Retina (tissue), 1 donor: Measurements from ENCODE around the gene TSPAN7.

Experiments used
- DNase-seq: peaks from one replicate; pipeline ENCODE4 v3.0.0-alpha.2; 2016

Gene TSPAN7

DNA sequence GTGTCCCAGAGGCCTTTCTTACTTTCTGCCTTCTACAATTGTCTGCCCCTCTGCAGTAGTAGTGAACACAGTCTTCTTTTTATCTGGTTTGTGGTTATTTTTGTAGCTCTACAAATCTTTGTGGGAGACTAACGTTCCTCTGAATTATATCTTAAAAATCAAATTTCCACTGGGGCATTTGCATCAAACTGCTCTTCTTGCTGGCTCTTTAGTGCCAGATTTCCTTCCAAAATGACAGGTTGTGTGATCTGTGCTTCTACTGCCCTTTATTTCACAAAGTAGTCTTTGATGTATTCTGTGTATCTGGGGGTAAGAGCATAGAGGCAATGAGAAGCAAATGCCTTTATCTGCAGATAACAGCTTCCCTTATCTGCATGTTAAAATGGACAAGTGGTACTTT, 34.5 kb downstream of the TSPAN7 start:
- no peak for DNase-seq

DNA sequence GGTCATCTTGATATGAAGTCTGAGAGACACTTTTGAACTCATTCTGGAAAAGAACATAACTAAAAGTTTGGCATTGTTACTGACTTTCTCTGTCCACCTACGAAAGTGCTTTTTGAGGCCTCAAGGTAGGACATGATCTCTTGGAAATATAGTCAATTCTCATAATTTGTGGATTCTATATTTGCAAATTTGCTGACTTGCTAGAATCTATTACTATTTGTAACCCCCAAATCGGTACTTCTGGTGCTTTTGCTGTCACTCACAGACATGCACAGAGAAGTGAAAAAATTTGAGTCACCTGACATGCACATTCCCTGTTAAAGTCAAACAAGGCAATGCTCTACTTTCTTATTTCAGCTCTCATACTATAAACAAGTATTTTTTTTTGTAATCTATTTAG, 35.6 kb downstream of the TSPAN7 start:
- no peak for DNase-seq

DNA sequence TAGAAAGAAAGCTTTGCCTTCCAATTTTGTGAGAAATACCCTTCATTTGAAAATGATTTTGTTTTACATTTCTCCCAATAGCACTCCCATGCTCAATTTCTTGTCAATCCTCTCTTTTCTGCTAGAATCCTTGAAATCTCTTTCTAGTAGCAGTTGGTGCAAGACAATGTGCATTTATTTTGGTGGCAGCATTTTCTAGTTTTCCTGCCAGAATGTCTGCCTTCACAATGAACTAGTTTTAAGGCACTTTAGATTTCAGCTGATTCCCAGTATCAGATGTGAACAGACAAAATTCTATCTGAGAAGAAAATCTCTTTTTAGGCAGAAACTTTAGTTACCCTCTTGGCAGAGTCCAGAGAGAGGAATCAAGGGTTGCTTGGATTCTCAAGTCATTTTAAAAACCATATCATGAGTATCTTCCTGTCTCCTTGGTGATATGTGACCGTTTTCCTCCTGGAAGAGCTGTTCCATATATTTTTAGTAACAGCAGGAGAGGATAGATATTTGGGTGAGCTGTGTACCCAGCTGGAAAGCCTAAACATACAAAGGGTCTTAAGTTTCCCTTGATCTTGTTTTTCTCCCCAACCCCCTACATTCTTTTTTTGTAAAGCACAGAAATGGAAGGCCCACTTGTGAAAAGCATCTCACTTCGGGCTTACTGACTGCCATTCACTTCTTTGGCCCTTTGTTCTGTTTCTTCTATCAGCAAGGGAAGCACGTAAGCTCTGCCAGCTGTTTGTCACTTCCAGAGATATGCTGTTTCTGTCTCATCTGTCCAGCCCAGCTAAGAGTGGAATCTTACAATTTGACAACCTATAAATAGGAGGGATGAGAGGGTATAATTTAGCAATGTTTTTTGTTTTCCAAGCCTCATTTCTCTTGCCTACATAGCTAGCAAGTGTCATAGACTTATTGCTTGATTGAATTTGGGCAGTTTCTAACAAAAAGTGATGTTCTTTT, 38.7 kb downstream of the TSPAN7 start:
- DNase-seq = no peak

DNA sequence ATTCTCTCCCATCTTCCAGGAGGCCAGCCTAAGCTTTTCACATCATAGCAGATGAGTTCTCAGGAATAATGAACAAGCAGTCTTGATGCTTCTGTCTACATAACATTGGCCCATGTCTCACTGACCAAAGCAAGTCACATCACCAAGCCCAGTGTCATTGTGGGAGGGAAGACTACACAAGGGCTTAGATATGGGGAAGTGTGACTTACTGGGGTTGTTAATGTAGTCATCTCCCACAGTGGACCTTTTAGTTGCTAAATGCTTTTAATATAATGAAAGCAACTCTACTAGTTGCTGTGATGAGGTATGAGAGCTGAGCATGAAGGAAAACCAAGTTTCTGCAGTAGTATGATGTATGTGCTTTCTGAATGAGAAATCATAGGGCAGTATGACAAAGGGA, 40.5 kb downstream of the TSPAN7 start:
- DNase-seq = no peak

DNA sequence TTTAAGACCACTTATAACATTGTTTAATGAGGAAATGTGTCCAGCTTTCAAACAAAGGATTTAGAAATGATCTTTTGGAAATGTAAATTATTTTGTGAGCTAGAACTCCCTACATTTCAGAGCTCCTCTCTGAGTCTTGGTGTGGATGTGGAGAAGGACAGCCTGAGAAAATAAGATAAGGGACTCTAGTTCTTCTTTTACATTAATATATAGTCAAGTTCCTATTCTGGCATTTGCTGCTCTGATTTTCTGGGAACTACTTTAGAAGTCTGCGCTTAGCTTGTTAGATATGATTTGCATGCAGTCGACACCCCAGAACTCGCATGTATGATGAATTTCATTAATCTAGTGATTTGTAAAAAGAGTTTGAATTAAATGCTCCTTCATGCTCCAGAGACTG, 45.5 kb downstream of the TSPAN7 start:
- no peak for DNase-seq

DNA sequence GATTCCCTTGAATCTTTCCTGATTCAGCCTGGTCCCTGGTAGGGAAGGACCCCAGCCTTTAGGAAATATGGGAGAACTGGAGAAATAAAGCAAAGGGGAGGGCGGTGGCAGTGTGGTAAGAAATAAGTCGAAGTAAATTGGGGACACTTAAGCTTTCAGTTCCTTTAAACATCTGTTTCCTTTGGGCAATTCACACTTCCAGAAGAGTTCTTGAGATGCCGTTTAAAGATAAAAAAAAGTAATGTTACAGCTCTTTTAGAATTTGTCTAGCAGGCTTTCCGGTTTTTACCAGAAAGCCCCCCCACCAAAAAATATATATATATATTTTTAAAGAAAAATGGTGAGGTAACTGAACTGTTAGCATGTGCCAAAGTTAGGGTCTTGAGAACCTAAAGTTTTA, 46.6 kb downstream of the TSPAN7 start:
- DNase-seq = no peak

DNA sequence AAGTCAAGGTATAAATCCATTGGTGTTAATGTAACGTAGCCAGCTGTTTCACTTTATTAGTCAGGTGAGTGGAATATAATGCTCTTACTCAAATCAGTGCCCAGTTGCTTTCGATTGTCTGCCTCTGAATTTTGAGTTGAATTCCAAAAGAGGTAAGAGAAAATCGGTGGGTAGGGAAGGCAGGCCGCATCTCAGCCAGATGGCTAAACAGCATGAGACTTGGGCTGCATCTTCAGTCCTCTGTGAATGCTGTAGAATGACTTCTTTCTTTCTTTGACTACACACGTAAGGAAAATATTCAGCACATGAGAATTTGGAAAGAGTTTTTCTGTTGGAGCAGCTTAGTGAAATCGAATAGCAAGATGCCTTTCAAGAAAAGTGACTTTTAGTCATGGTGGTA, 49.5 kb downstream of the TSPAN7 start:
- DNase-seq = no peak

DNA sequence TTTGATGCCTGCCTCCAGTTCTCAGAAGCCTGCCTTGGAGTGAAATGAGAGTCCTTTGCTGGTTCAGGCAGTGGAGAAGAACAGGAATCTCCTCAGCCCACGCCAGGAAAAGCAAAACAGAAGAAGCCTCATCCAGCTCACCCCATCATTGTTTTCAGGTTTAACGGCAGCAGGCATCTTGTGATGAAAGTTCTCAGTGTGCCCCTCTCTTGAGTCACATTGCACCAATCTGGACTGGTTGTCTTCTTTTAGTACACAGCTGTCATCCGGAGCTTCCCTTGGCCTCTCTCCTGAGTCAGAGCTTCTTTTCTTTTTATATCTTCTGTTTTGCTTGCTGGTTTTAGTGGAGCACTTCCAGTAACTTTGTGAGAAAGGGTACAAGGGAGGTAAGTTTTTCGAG, 50.9 kb downstream of the TSPAN7 start:
- DNase-seq = no peak

DNA sequence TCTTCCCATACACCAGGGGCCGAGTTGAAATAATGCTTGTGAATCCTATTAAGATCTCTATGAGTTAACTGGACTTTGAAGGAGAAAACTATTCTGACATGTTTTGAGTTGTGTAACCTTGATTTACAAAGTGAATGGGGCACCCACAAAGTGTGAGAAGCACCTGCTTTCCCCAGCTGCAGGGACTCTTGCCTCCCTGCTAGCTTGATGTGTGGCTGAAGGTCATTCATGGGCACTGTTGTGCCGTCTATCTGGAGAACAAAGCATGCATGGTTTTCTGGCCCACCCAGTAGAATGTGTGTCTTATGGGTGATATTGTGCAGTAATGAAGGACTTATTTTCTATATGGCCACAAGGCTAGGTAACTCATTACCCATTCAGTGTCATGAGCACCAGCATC, 53.1 kb downstream of the TSPAN7 start:
- DNase-seq = no peak

DNA sequence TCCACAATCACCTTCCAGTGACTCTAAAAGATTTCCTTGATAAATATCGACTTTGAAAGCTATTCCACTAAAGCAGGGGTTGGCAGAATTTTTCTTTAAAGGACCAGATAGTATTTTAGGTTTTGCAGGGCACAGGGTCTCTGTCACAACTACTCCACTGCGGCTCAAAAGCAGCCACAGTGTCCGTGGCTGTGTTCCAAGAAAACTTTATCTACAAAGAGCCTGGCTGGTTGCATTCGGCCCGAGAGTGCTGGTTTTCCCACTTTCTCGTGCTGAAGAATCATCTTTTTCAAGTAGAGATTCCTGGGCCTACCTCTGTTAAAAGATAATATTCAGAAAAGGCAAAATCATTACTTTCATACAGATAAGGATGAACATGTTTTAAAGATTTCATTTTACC, 55.6 kb downstream of the TSPAN7 start:
- no peak for DNase-seq

DNA sequence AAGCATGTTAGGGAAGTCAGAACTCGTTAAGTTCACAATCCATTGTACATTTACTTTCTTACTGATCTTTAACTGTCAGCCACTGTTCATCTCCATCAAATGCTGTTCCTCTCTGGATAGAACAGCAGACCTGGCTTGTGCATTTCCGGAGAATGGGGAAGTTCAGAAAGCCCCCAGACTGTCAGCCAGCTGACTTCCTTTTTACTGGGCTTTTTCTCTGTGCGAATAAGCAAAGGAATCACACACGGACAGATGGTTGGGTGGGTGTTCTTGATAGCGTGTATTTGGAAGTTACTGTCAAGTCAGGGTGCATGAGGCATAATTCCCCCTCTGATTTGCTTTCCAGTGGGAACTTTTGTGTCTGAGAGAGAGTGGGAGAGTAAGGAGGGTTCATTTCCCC, 56.8 kb downstream of the TSPAN7 start:
- DNase-seq = no peak

DNA sequence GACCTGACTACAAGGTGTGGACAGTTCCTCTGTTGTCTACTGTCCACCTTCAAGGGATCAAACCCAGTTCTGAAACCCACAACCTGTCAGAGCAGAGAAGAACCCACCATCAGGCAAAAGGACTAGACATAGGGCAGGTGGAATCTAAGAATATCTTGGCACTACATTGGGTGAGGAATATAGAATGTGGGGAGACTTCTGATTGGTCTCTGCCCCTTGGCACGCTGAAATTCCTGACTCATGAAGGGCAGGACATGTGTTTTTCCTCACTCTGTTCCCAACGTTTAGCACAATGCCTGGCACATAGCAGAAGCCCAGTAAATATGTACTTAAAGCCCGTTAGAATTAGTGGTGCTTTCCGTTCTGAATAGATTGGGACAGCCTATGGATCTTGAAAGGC, 59.3 kb downstream of the TSPAN7 start:
- no peak for DNase-seq

DNA sequence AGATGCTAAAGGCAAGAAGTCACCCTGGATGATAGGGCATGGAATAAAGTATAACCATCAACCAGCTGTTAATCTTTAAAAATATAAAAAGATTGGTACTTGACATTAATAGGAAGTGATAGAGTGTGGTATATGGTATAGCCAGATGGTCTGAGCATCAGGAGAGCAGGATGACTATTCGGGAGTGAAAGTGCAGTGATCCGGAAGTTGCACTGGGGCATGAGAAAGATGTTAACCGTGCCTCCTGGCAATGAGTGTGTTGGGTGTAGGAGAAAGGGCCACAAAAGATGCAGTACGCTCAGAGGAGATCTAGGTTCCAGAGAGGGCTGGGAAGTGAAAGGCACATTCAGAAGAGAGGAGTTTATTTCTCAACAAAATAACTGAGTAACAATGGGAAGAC, 65.0 kb downstream of the TSPAN7 start:
- peak; percentile 34 for DNase-seq

DNA sequence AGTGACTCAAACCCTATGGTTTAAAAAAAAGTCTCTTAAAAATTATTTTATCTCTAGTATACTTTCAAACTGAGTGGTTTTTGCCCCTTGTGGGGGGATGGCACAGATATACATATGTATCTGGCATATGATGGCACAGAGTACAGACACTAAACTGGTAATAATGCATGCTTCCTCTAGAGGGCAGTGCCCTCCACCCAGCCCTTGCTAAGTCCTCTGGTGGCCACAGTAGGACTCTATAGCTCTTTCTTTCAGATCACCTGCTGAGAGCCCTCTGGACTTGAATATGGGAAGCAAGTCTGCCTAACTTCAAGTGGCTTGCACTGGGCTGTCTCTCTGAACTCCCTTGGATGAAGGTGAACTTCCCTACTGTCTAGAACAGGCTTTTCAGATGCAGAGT, 66.3 kb downstream of the TSPAN7 start:
- DNase-seq = no peak

DNA sequence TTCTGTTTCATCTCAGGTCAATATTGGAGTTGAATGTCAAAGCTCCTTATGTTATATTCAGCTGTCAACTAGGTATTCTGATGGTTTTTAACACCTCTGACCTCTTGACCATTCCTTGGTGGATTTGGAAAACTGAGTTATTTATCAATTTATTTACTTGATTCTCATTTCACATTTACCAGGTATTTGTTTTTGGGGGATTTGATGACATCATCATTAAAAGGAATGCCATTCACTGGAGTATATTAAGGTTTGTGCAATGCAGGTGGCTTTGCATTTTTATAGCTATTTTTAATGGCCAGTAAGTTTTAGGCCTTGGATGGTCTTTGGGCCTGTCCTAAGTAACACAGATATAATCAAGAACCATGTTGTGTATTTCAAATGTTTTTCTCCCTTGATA, 67.2 kb downstream of the TSPAN7 start:
- no peak for DNase-seq

DNA sequence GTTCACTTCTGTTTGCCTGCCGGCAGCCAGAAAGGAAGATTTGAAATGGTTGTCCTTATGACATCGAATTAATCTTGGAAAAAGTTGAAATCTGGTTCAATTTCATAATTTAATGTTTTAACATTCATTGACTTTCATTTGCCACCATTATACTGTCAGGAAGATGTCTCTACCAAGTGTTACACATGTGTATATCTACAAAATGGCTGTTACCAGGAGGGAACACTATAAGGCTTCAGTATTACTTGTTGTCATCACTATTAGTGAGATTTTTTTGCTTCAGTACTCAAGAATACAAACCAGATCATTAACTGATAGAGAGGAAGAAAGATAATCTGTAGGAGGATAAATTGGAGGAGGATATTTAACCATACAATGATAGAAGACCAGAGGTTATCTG, 71.2 kb downstream of the TSPAN7 start:
- DNase-seq = no peak

DNA sequence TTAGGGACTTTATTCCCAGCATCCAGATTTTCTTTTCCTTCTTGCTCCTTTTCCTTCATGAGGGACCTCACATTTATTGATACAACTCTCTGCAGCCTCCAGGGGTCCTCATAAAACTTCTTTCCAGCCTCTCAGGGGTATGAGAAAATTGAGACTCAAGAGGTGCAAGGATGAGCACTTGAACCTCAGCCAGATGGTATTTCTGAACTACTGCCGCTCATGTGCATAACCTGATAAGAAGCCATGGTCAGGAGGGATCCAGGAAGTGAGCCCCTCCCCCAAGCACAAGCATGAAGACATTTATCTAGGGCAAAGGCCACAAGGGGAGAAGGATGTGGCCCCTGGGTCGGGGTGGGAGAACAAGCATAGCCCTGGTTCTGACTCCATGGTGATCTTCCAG, 73.3 kb downstream of the TSPAN7 start:
- no peak for DNase-seq

DNA sequence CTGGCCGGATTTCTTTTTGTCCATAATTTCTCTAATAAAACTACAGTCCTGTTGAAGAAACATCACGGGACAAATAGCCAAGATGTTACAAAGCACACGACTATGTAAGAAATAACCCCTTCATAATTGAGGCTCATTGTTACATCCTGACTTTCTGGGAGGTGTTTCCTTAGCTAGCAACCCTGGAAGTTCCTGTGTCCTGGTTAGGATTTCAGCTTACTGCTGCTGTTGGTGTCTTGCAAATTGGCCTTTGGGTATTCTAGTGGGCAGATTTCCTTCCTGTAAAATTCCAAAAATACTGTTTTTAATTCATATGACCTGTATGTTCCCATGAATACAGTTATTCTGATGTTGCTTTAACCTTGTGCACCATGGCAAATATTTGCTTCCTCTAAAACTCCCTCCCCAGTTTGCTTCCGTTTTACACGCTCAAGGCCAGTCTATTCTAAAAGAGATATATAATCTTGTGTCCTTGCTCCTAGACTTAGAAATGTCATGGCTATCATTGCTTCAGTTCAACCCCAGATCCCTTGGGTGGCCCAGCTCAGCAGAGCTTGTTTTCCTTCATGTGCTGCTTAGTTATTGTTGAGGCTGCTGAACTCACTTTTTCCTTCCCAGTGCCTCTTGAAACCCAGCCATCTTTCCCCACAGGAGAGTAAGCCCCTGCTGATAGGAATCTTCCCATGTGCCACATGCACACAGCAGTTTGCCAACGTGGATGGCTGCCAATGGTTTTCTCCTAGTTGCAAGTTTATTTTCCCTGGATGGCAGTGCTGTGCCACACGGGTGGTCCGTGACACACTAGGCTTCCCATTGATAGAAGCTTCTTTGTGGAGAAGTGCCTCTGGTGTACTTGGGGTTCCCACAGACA, 75.8 kb downstream of the TSPAN7 start:
- no peak for DNase-seq

DNA sequence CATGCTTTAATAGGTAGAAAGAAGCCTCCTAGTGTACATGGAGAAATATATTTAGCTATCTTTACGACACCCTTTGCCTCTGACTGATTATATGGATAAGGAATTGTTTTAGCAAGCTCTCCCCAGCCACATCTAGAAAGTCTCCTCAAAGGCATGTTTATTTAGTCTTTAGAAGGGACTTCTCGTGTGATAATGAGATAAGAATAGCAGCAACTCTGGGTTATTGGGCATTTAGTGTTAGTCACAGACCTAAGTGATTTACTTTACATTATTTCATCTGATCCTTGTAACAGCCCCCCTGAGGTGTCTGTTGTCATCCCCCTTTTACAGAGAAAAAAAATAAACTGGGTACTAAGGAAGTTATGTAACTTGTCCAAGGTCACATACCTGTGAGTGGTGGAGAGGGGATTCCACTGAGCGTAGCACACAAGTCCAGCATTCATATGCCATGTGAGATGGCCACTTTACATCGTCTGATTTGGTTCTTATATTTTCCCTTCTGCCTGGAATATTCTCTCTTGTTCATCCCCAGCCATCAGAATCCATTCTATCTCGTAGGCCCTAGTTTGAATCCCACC, 77.7 kb downstream of the TSPAN7 start:
- no peak for DNase-seq

DNA sequence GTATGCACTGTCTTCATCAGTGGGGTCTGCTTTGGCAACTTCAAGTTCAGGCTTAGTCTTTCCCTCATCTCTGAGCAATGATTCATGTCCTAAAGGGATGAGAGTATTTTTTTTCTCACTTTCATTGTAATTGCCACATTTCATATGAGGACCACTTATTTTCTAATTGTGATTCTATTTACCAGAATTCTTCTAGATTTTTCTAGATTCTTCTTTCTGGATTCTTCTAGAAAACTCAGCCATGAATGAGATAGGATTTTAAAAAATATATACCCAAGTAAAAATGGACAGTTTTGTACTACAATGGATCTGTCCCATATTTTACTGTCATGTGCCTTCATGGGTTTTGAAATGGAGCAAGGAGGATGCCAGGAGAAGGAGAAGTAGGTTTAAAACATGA, 78.4 kb downstream of the TSPAN7 start:
- DNase-seq = no peak

DNA sequence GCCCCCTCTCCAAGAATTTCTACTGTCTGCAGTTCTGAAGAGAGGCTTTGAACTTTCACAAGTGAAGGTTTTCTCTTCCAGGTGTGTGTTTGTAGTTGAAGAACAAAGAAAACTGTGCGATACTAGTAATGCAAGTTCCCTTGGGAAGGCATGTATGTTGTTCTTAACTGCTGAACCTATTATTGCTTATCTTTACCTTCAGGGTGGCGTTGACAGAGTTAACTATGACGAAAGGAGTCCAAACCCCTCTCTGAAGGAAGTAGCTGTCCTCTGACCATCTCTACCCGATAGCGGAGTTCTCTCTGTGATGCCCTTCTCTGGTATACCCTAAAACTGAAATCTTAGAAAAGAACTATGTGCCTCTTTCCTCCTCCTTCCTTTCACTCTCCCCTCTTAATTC, 79.9 kb downstream of the TSPAN7 start:
- no peak for DNase-seq

DNA sequence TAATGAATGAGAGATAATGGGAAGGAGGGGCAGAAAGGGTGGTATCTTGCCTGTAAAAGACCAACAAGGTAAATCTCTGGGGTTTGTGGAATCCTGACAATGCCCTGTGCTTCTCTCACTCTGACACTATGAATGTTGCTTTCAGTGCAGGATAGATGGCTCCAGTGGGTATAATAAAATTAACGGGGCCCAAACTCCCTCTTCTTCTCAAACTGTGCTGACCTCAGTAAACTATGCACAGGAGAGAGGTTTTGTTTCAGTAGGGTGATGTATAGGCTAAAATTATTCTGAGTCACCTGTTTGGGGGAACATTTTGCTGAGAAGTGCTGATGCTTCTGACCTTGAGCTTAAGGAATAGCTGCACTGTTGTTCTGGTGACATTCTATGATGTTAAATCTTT, 82.6 kb downstream of the TSPAN7 start:
- no peak for DNase-seq

DNA sequence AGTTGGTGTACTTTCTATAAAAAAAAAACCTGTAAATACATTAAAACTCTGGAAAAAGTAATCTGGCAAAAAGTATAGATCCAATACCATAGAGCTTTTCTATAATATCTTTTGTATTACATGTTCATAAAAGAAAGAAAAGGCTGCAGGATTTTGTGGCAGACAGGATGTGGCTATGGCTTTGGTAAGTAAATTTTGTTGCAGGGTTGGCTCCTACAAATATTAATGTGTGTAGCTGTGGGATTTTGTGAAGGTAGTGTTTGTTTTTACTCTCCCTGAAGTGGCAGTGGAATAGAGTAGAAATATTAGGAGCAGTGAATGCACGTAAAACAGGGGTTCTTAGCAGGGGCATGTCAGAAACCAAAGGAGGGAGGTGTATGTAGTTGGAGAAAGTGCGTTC, 84.8 kb downstream of the TSPAN7 start:
- no peak for DNase-seq

DNA sequence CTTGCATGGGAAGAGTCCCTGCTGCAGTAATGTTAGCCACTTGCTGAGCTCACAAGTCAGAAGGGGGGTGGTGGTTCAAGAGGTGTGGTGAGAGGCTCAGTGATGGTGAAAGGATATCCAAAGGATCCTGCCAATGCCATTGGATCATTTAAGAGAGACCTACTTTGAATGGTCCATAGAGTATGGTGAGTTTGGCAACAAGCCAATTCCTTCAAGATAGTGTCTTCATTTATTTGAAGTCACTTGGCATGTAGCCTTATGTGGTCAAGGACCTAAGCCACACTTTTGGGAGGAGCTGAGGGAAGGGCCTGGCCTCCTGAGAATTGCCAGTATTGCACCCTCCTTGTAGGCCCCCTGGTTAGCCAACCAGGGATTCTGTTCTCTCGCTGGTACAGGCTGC, 87.9 kb downstream of the TSPAN7 start:
- DNase-seq = no peak
